WI38 (cell line): ENCODE measurements around the gene LRRK1.

Experiments used
- H3K4me3 ChIP-seq: 2 replicates; pipeline ENCODE4 v1.5.1; 2011; ENCODE audit warnings: low read depth, mild to moderate bottlenecking, control low read depth, low read length
- CTCF ChIP-seq: IDR thresholded peaks from 2 replicates; pipeline ENCODE4 v1.5.1; 2012; ENCODE audit warnings: low read depth, mild to moderate bottlenecking, control low read depth, low read length

Gene LRRK1

GRCh38 chr15:101028321-101028720 lies 109.2 kb downstream of the LRRK1 start:
- TF ChIP-seq CTCF = no peak

GRCh38 chr15:101028772-101029438 lies 109.7 kb downstream of the LRRK1 start:
- no peak for TF ChIP-seq CTCF
- H3K4me3 ChIP-seq = no peak overlapping the region

More at GRCh38 chr15:101028321-101028720, 109.2 kb downstream of the LRRK1 start:
- no peak overlapping the region for H3K4me3 ChIP-seq

GRCh38 chr15:101029971-101030661 lies 111.0 kb downstream of the LRRK1 start:
- TF ChIP-seq CTCF = no peak
- no peak overlapping the region for H3K4me3 ChIP-seq

- no peak overlapping the region for H3K4me3 ChIP-seq
- TF ChIP-seq CTCF = no peak
These were observed 112.1 kb downstream of the LRRK1 start for GRCh38 chr15:101031213-101031612.

- no peak overlapping the region for H3K4me3 ChIP-seq
- no peak for TF ChIP-seq CTCF
These were observed 114.6 kb downstream of the LRRK1 start for GRCh38 chr15:101033801-101034200.

- no peak overlapping the region for H3K4me3 ChIP-seq
- TF ChIP-seq CTCF = no peak
These were observed 116.5 kb downstream of the LRRK1 start for GRCh38 chr15:101035611-101036010.

- no peak overlapping the region for H3K4me3 ChIP-seq
- TF ChIP-seq CTCF = no peak
These were observed 117.0 kb downstream of the LRRK1 start for GRCh38 chr15:101036189-101036588.
